HepG2 (cell line): ENCODE data around the gene CYP4A22. TPM values are rescaled to one million over a fixed set of nuclear protein-coding genes. Genes with fewer than 3 reads are reported as not detected.

ENCODE experiments used
- ARID2 ChIP-seq: sonication (generic); formaldehyde crosslinking; IDR thresholded peaks from 2 replicates; pipeline ENCODE4 v1.8.1; 2022; ENCODE audit warnings: mild to moderate bottlenecking, missing genetic modification reagents, borderline replicate concordance
- ARID4A ChIP-seq: sonication (generic); formaldehyde crosslinking; IDR thresholded peaks from 2 replicates; pipeline ENCODE4 v1.5.0; 2020; ENCODE audit warnings: mild to moderate bottlenecking, missing genetic modification reagents, borderline replicate concordance
- ATF1 ChIP-seq: IDR thresholded peaks from 2 replicates; pipeline ENCODE4 v1.6.1; 2016; ENCODE audit warnings: mild to moderate bottlenecking, control low read depth
- CENPX ChIP-seq: sonication (generic); formaldehyde crosslinking; IDR thresholded peaks from 2 replicates; pipeline ENCODE4 v1.9.0; 2021; ENCODE audit warnings: mild to moderate bottlenecking, missing genetic modification reagents, moderate library complexity
- FIP1L1 ChIP-seq: fragments of 200-400 bp; formaldehyde crosslinking; IDR thresholded peaks from 2 replicates; pipeline ENCODE4 v1.6.1; 2018; ENCODE audit warnings: low read depth, mild to moderate bottlenecking, low read length, moderate library complexity, borderline replicate concordance; ENCODE audit not compliant: insufficient read depth
- GATAD2A ChIP-seq: IDR thresholded peaks from 2 replicates; pipeline ENCODE4 v1.6.1; 2016
- HNRNPH1 ChIP-seq: fragments of 200-400 bp; formaldehyde crosslinking; optimal IDR thresholded peaks from 2 replicates; pipeline ENCODE3; 2017; ENCODE audit warnings: mild to moderate bottlenecking, low read depth, low read length
- KMT2B ChIP-seq: IDR thresholded peaks from 2 replicates; pipeline ENCODE4 v1.6.1; 2016; ENCODE audit warnings: missing genetic modification reagents, missing compliant biosample characterization
- MIXL1 ChIP-seq: IDR thresholded peaks from 2 replicates; pipeline ENCODE4 v1.6.1; 2016
- MYNN ChIP-seq: sonication (generic); formaldehyde crosslinking; IDR thresholded peaks from 2 replicates; pipeline ENCODE4 v1.4.0; 2020; ENCODE audit warnings: mild to moderate bottlenecking, low read depth, missing genetic modification reagents
- SOX5 ChIP-seq: IDR thresholded peaks from 2 replicates; pipeline ENCODE4 v1.6.1; 2016; ENCODE audit warnings: borderline replicate concordance
- TAF15 ChIP-seq: fragments of 200-400 bp; formaldehyde crosslinking; IDR thresholded peaks from one replicate; pipeline ENCODE4 v1.6.1; 2018; ENCODE audit warnings: mild to moderate bottlenecking, low read depth, low read length; ENCODE audit not compliant: poor library complexity, severe bottlenecking
- THRA ChIP-seq: sonication (generic); formaldehyde crosslinking; IDR thresholded peaks from 2 replicates; pipeline ENCODE4 v1.4.0; 2020; ENCODE audit warnings: missing genetic modification reagents, borderline replicate concordance
- TOPORS ChIP-seq: sonication (generic); formaldehyde crosslinking; IDR thresholded peaks from 2 replicates; pipeline ENCODE4 v1.8.0; 2023; ENCODE audit warnings: mild to moderate bottlenecking, missing genetic modification reagents
- ZBTB20 ChIP-seq: sonication (generic); formaldehyde crosslinking; IDR thresholded peaks from 2 replicates; pipeline ENCODE4 v1.8.1; 2023; ENCODE audit warnings: missing genetic modification reagents, low read depth, mild to moderate bottlenecking, borderline replicate concordance
- ZNF138 ChIP-seq: sonication (generic); formaldehyde crosslinking; IDR thresholded peaks from 2 replicates; pipeline ENCODE4 v1.5.0; 2020; ENCODE audit warnings: mild to moderate bottlenecking, low read depth, missing genetic modification reagents
- ZNF367 ChIP-seq: sonication (generic); formaldehyde crosslinking; IDR thresholded peaks from 2 replicates; pipeline ENCODE4 v1.4.0; 2020; ENCODE audit warnings: missing genetic modification reagents, borderline replicate concordance
- ZNF563 ChIP-seq: sonication (generic); formaldehyde crosslinking; IDR thresholded peaks from 2 replicates; pipeline ENCODE4 v1.8.0; 2022; ENCODE audit warnings: mild to moderate bottlenecking, moderate library complexity, missing genetic modification reagents
- ZNF614 ChIP-seq: IDR thresholded peaks from 2 replicates; pipeline ENCODE4 v1.6.1; 2018; ENCODE audit warnings: missing biosample characterization, missing genetic modification reagents, inconsistent platforms, borderline replicate concordance
- ZNF616 ChIP-seq: sonication (generic); formaldehyde crosslinking; IDR thresholded peaks from 2 replicates; pipeline ENCODE4 v1.5.0; 2020; ENCODE audit warnings: low read depth, mild to moderate bottlenecking, missing genetic modification reagents
- ZNF670 ChIP-seq: sonication (generic); formaldehyde crosslinking; IDR thresholded peaks from 2 replicates; pipeline ENCODE4 v1.8.0; 2022; ENCODE audit warnings: mild to moderate bottlenecking, missing genetic modification reagents, borderline replicate concordance
- ZNF737 ChIP-seq: sonication (generic); formaldehyde crosslinking; IDR thresholded peaks from 2 replicates; pipeline ENCODE4 v1.5.0; 2020; ENCODE audit warnings: missing genetic modification reagents, mild to moderate bottlenecking, borderline replicate concordance
- polyA plus RNA-seq, 8 experiments: library from polyadenylated mRNA; depleted of rRNA in 3 of 8; stranded (reverse) in 7 of 8; unstranded in 1 of 8; fragments of >200 nt; fragmentation: Illumina TruSeq in 4 of 8; extraction: Trizol in 4 of 8; gene quantifications; 2 replicates each; pipeline versions ENCODE4 v1.2.1 to v1.2.3, GENCODE V29; 2011 to 2016; ENCODE audit warnings: low read depth in 4 of 8, missing spikeins in 1 of 8, mixed read lengths in 1 of 8; ENCODE audit not compliant: insufficient read depth in 1 of 8
- total RNA-seq, 5 experiments: library from RNA; depleted of rRNA; stranded (reverse); fragments of >200 nt; fragmentation: Illumina TruSeq; extraction: Trizol; gene quantifications; 2 replicates each; pipeline ENCODE4 v1.2.3, GENCODE V29; 2016; ENCODE audit warnings: low read depth in 1 of 5

Gene CYP4A22
- total and polyA plus RNA-seq, 2 of the 13 experiments (the other 11 are each of a cell fraction or from before 2014, with no cell fraction given) = not detected

GRCh38 chr1:47192458-47193384 is 55.5 kb downstream of the CYP4A22 start (continued):
- TF ChIP-seq FIP1L1 = no peak
- no peak for TF ChIP-seq TOPORS
- TF ChIP-seq ZNF614 (CRISPR knock-in tag) = peak; percentile 62; the same call in 1 of the 2 replicates
- TF ChIP-seq ZNF138 = no peak
- TF ChIP-seq ZNF616 (CRISPR knock-in tag) = no peak
- no peak for TF ChIP-seq ZNF367 (CRISPR knock-in tag)
- TF ChIP-seq ZNF563 (CRISPR knock-in tag) = 0 out of 2 replicates have a peak, but pooled peaks have one; percentile 54
- TF ChIP-seq SOX5 (CRISPR knock-in tag) = no peak; the same call in none of the 2 replicates
- peak; percentile 13; the same call in 1 of the 2 replicates for TF ChIP-seq THRA (CRISPR knock-in tag)
- TF ChIP-seq ARID4A (CRISPR knock-in tag) = peak; percentile 53; the same call in 1 of the 2 replicates
- TF ChIP-seq HNRNPH1 = no peak
- peak; percentile 39; the same call in 1 of the 2 replicates for TF ChIP-seq MIXL1 (CRISPR knock-in tag)
- TF ChIP-seq GATAD2A (CRISPR knock-in tag) = no peak; the same call in 1 of the 2 replicates
- no peak for TF ChIP-seq TAF15
- no peak for TF ChIP-seq MYNN (CRISPR knock-in tag)
- 0 out of 2 replicates have a peak, but pooled peaks have one; percentile 2 for TF ChIP-seq KMT2B (CRISPR knock-in tag)
- TF ChIP-seq ZNF737 = no peak
- TF ChIP-seq ZBTB20 = 0 out of 2 replicates have a peak, but pooled peaks have one; percentile 49
- TF ChIP-seq ATF1 (CRISPR knock-in tag) = no peak
- no peak for TF ChIP-seq ARID2 (CRISPR knock-in tag)
- no peak for TF ChIP-seq CENPX
- TF ChIP-seq ZNF670 (CRISPR knock-in tag) = no peak
